Adrenal gland (tissue), 5 donors: ENCODE data around the gene HNRNPA3.

Experiments used
- CTCF ChIP-seq, 6 experiments: fragments of 450-650 bp in 4 of 6; fragments of 200-600 bp in 2 of 6; sonication (generic) in 1 of 6; IDR thresholded peaks; 1 replicate in 5 of 6; 2 replicates in 1 of 6; pipeline versions ENCODE4 v1.5.1 to v1.8.0; 2016 to 2021; ENCODE audit warnings: antibody characterized with exemption in 6 of 6, mild to moderate bottlenecking in 2 of 6, moderate library complexity in 1 of 6
- POLR2A ChIP-seq, 2 donors: fragments of 450-650 bp; IDR thresholded peaks; one replicate each; pipeline ENCODE4 v1.6.1; 2017; ENCODE audit warnings: antibody characterized with exemption in 2 of 2, mild to moderate bottlenecking in 2 of 2, moderate library complexity in 1 of 2
- donor health status: DM: no; HTN: no; CAD: no.

GRCh38 chr2:177217247-177217843 lies 4.8 kb downstream of the HNRNPA3 start:
- TF ChIP-seq POLR2A (IDR thresholded peaks at IDR 0.05) (no peak), CTCF (IDR thresholded peaks at IDR 0.05) (no peak)
